HEK293 (cell line): ENCODE results near the gene SEMA6A.

Source experiments
- BCL11A ChIP-seq: fragments of 450-650 bp; formaldehyde crosslinking; IDR thresholded peaks from 2 replicates; pipeline ENCODE4 v1.5.1; 2016; ENCODE audit warnings: low read depth, missing biosample characterization, missing genetic modification characterization
- CTCF ChIP-seq: fragments of 450-650 bp; formaldehyde crosslinking; IDR thresholded peaks from 2 replicates; pipeline ENCODE4 v1.5.1; 2016; ENCODE audit warnings: missing biosample characterization, missing genetic modification characterization
- PRDM6 ChIP-seq: fragments of 450-650 bp; formaldehyde crosslinking; IDR thresholded peaks from 2 replicates; pipeline ENCODE4 v1.5.1; 2017; ENCODE audit warnings: missing biosample characterization, missing genetic modification characterization
- YY1 ChIP-seq: fragments of 450-650 bp; formaldehyde crosslinking; IDR thresholded peaks from 2 replicates; pipeline ENCODE4 v1.5.1; 2018; ENCODE audit warnings: missing biosample characterization, missing genetic modification characterization
- ZFHX2 ChIP-seq: fragments of 450-650 bp; formaldehyde crosslinking; conservative IDR thresholded peaks from 2 replicates; pipeline ENCODE4 v1.5.1; 2016; ENCODE audit warnings: missing biosample characterization, missing genetic modification characterization
- ZNF239 ChIP-seq: fragments of 450-650 bp; formaldehyde crosslinking; IDR thresholded peaks from 2 replicates; pipeline ENCODE4 v1.5.1; 2016; ENCODE audit warnings: missing biosample characterization, missing genetic modification characterization
- ZNF555 ChIP-seq: fragments of 450-650 bp; formaldehyde crosslinking; conservative IDR thresholded peaks from 2 replicates; pipeline ENCODE4 v1.5.1; 2017; ENCODE audit warnings: missing biosample characterization, mild to moderate bottlenecking, missing genetic modification characterization, inconsistent platforms

- TF ChIP-seq CTCF (tag by site-specific recombination) (no peak), ZNF555 (tag by site-specific recombination) (no peak), PRDM6 (tag by site-specific recombination) (no peak), BCL11A (tag by site-specific recombination) (no peak), ZFHX2 (tag by site-specific recombination) (no peak), YY1 (tag by site-specific recombination) (no peak), ZNF239 (no peak)
Observed at GRCh38 chr5:116517488-116517887, 57.1 kb downstream of the SEMA6A start.
